ENCODE results near the gene GABBR2.
A peak's percentile ranks its signal among the peaks of the same experiment; 100 is the strongest.

The GABBR2 gene

DNA sequence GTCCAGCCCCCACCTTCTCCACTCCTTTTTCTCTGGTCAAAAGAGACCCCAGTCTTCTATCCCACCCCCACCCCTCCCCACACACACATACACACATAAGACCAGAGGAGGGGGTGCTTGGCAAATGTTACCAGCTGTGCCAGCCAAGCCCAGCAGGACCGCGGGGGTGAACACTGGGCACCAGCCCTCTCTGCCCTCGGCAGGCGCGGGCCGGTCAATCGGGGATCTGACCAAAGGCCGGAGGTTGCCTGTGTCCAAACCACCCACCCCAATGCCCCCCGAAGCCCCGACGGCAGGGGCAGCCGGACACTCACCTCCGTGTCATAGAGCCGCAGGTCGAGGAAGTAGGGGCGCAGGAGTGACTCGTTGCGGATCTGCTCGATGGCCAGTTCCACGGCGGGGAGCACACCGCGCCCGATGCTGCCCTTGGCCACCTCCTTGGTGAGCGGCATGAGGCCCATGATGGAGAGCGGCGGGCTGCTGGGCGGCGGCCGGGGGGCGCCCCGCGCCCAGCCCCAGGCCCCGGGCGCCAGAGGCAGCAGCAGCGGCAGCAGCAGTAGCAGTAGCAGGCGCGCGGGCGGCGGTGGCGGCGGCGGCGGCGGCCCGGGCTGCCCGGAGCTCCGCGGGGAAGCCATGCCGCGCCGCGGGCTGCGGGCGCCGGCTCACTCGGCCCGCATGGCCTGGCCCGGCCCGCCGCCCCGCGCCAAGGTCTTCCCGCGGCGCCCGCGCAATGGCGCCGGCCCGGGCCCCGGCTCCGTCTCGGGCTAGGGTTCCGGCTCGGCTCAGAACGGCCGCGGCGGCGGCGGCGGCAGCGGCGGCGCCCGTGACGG is 417 bp downstream of the GABBR2 start:
- DNase-seq (ENCODE audit: low read depth in 2 of 2): peak in 1 of 2 donors; percentile 8
- TF ChIP-seq, protein P1, sequence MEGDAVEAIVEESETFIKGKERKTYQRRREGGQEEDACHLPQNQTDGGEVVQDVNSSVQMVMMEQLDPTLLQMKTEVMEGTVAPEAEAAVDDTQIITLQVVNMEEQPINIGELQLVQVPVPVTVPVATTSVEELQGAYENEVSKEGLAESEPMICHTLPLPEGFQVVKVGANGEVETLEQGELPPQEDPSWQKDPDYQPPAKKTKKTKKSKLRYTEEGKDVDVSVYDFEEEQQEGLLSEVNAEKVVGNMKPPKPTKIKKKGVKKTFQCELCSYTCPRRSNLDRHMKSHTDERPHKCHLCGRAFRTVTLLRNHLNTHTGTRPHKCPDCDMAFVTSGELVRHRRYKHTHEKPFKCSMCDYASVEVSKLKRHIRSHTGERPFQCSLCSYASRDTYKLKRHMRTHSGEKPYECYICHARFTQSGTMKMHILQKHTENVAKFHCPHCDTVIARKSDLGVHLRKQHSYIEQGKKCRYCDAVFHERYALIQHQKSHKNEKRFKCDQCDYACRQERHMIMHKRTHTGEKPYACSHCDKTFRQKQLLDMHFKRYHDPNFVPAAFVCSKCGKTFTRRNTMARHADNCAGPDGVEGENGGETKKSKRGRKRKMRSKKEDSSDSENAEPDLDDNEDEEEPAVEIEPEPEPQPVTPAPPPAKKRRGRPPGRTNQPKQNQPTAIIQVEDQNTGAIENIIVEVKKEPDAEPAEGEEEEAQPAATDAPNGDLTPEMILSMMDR (IDR thresholded peaks at IDR 0.05; ENCODE audit: low read depth, low read length): no peak
- H3K4me3 ChIP-seq (replicated peaks in 1 of 2; ENCODE audit: low read depth in 2 of 2, low read length in 2 of 2): peak overlapping the region; percentile 50 to 51

DNA sequence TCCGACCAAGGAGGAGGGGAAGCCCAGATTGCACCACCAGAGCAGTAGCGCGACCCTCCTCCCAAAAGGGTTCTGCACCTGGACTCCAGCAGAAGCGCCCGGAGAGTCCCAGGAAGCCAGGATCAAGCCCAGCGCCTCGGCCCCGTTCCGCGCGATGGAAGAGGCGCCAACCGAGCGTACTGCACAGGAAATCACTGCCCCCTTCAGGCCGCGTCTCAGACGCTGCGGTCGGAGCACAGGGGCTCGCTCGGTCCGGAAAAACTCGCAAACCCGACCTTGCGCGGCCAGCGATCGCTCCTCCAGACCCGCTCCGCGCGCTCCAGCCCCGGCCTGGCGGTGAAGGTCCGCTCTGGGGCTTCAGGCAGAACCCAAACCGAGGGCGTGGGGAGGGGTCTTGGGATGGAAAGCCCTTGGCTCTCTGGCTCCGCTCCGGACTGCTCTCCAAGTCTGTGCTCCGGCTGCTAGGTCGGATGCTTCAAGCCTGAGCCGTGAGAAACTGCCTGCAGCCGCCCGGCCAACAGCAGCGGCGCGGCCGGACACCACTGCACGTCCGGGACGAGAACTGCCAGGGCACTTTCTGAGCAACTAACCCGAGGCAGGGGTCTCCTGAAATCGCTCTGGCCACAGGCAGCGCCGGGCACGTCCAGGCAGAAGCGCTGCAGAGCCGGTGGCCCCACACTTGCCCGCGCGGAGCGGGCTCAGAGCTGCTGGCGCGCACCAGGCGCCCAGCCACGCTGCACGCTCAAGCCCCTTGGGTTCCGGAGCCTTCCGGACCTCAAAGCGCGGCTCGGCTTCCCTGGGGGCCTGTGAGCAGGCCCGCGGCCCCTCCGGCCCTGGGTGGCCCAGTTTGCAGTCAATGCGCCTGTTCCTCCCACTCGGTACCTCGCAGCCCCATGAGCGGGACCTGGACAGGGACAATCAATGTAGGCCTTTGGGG is 1.3 kb downstream of the GABBR2 start:
- peak; percentile 88 to 89 for DNase-seq (ENCODE audit: low read depth in 2 of 2)
- H3K4me3 ChIP-seq (replicated peaks in 1 of 2; ENCODE audit: low read depth in 2 of 2, low read length in 2 of 2): peak overlapping the region; percentile 50 to 51
- TF ChIP-seq, protein P1 (IDR thresholded peaks at IDR 0.05; ENCODE audit: low read depth, low read length): peak; percentile 82

DNA sequence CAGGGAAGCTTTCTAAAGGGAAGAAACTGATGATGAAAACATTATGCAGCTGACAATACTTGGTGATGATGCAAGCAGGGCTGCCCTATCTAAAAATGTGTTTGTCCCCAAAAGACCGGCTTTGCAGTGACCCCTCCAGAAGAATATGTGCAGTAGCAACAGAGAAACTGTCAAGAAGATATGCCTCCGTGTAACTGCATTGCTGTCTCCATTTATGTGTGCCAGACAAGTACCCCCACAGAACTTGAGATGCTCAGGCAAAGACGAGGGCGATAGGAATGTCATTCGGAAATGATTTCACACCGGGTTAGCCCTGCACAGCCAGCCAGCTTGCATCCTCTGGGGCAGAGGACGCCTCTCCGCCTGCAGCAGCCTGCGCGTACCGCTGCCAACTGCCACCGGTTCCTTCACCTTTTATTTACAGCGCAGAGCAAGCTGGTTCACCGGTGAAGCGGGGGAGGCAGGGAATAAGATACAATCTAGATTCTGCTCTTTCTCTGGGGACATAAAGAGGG is 2.0 kb downstream of the GABBR2 start:
- H3K4me3 ChIP-seq (replicated peaks in 1 of 2; ENCODE audit: low read depth in 2 of 2, low read length in 2 of 2): peak overlapping the region; percentile 50 to 51

DNA sequence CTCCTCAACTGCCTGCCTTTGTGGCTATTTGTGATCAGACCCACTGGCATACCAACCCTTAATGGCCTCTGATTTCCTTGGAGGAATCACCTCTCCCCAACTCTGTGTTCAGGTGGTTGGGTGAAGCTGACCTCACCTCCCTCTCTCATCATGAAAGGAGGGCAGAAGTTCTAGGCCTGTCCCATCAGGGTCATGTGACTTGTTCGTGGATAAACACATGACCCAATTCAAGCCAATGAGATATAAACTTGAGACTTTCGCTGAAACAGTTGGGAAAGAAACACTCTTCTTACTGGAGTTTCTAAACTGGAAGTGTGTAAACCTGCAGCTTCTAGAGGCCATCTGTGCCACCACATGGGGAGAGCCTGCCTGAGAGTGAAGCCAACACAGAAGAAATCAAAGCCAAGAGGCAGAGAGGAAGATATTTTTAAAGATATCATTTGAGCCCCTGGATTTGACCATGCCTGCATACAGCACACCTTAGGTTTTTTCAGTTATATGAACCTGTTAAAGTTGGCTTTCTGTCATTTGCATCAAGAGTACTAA is 5.8 kb downstream of the GABBR2 start:
- H3K4me3 ChIP-seq (replicated peaks in 1 of 2; ENCODE audit: low read depth in 2 of 2, low read length in 2 of 2): no peak overlapping the region
- TF ChIP-seq, protein P1 (IDR thresholded peaks at IDR 0.05; ENCODE audit: low read depth, low read length): no peak
- no peak for DNase-seq (ENCODE audit: low read depth in 2 of 2)

More for the DNA sequence above, 2.0 kb downstream of the GABBR2 start:
- DNase-seq (ENCODE audit: low read depth in 2 of 2): peak; percentile 36 to 52
- TF ChIP-seq, protein P1 (IDR thresholded peaks at IDR 0.05; ENCODE audit: low read depth, low read length): no peak

DNA sequence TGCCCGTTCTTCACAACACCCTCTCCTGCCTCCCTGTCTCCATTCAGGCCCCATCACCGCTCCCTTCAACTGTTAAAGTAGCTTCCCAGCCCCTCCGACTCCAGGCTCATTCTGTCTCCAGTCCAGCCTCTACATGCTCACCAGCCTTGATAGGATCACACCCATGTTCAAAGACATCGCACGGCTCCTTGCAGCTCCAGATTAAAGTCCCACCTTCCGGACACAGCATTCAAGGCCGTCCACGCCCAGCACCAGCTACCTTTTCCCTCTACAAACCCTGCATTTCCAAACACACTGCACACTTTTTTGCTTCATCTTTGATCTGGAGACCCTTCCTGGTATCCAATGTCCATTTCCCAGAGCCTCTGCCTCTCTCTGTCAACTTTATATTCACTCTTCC is 6.4 kb downstream of the GABBR2 start:
- H3K4me3 ChIP-seq (replicated peaks in 1 of 2; ENCODE audit: low read depth in 2 of 2, low read length in 2 of 2): no peak overlapping the region
- TF ChIP-seq, protein P1 (IDR thresholded peaks at IDR 0.05; ENCODE audit: low read depth, low read length): no peak
- DNase-seq (ENCODE audit: low read depth in 2 of 2): no peak

DNA sequence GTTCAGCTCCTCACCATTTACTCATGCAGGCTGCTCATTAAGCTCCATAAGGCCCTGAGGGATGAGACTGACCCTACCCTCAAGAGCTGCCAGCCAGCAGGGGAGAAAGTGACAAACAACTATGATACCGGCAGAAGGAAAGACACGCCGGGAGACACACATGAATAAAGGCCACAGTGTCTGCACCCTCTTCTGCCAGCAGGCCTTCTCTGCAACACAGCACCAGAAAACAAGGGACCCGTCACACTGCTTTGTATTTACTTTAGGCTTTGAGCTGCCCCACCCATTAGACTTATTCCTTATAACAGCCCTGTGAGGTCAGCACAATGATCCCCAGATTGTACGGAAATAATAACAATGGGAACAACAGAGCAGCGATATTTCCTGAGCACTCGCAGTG is 7.2 kb downstream of the GABBR2 start:
- H3K4me3 ChIP-seq (replicated peaks in 1 of 2; ENCODE audit: low read depth in 2 of 2, low read length in 2 of 2): no peak overlapping the region
- TF ChIP-seq, protein P1 (IDR thresholded peaks at IDR 0.05; ENCODE audit: low read depth, low read length): no peak
- no peak for DNase-seq (ENCODE audit: low read depth in 2 of 2)
